Retinal pigment epithelial cell (primary cell): Measurements from ENCODE around the gene BORCS8.
"Not testable (repeated sequence)": the region's sequence is repeated elsewhere in the genome, so short reads cannot be mapped to it uniquely, and the experiment has no call there.

ENCODE experiments used
- DNase-seq: peaks from one replicate; pipeline ENCODE4 v3.0.0-alpha.2; 2010; ENCODE audit warnings: low read depth
- H3K4me3 ChIP-seq: 2 replicates; pipeline ENCODE4 v1.5.1; 2011; ENCODE audit warnings: mild to moderate bottlenecking, low read length, control low read depth, moderate library complexity
- TF ChIP-seq, protein P1 (sequence below): conservative IDR thresholded peaks from 2 replicates; pipeline ENCODE4 v1.5.1; 2011; ENCODE audit warnings: low read depth, low read length, control low read depth, inconsistent platforms

BORCS8 gene

GRCh38 chr19:19149435-19149834, 42.5 kb downstream of the BORCS8 start:
- DNase-seq = no peak
- TF ChIP-seq, protein P1, sequence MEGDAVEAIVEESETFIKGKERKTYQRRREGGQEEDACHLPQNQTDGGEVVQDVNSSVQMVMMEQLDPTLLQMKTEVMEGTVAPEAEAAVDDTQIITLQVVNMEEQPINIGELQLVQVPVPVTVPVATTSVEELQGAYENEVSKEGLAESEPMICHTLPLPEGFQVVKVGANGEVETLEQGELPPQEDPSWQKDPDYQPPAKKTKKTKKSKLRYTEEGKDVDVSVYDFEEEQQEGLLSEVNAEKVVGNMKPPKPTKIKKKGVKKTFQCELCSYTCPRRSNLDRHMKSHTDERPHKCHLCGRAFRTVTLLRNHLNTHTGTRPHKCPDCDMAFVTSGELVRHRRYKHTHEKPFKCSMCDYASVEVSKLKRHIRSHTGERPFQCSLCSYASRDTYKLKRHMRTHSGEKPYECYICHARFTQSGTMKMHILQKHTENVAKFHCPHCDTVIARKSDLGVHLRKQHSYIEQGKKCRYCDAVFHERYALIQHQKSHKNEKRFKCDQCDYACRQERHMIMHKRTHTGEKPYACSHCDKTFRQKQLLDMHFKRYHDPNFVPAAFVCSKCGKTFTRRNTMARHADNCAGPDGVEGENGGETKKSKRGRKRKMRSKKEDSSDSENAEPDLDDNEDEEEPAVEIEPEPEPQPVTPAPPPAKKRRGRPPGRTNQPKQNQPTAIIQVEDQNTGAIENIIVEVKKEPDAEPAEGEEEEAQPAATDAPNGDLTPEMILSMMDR = no peak
- no peak overlapping the region for H3K4me3 ChIP-seq

GRCh38 chr19:19148504-19148903, 43.4 kb downstream of the BORCS8 start:
- H3K4me3 ChIP-seq, DNase-seq: not testable (repeated sequence)

DNA sequence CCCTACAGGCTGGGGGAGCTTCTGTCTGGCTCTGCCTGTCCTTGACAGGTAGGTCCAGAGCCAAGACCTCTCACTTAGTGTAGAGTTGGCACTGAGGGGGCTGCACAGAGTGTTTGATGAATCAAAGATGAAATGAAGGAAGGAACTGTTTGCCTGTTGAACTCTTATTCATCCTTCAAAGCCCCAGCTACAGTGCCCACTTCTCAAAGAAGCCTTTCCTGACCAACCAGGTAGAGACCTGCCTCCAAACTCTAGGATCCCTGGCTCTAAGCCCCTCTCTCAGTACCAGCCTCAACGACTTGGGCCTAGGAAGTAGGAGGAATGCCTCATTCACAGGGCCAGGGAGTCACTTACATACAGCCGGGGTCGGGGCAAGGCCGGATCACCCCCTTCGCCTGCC, 44.6 kb downstream of the BORCS8 start:
- TF ChIP-seq, protein P1 = no peak
- DNase-seq = no peak
- no peak overlapping the region for H3K4me3 ChIP-seq

- TF ChIP-seq, protein P1 = no peak
- no peak overlapping the region for H3K4me3 ChIP-seq
- DNase-seq = no peak
These were observed 45.1 kb downstream of the BORCS8 start for GRCh38 chr19:19146865-19147264.

GRCh38 chr19:19145684-19146608, 46.0 kb downstream of the BORCS8 start:
- H3K4me3 ChIP-seq = no peak overlapping the region
- TF ChIP-seq, protein P1 = peak; percentile 95
- DNase-seq = no peak

GRCh38 chr19:19145281-19145680, 46.7 kb downstream of the BORCS8 start:
- no peak overlapping the region for H3K4me3 ChIP-seq
- TF ChIP-seq, protein P1 = no peak
- no peak for DNase-seq

DNA sequence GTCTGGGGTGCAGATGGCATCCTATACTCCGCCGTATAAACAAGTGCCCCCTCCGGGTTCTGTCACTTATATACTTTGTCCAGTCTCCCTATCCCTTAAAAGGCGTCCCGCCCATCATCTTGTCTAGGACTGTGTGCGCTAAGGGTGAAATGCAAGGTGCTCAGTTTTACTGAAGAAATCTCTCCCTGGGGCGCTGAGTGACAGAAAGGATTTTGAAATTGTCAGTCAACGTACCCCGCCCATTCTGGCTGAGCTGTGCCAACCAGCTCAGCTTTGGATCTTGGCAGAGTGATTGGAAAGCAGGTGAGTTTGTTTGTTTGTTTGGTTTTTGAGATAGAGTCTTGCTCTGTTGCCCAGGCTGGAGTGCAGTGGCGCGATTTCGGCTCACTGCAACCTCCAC, 49.6 kb downstream of the BORCS8 start:
- TF ChIP-seq, protein P1 = no peak
- no peak overlapping the region for H3K4me3 ChIP-seq
- DNase-seq = no peak
